ELR (cell line): Measurements from ENCODE around the gene PRKG1.
"Not testable (repeated sequence)": the region's sequence is repeated elsewhere in the genome, so short reads cannot be mapped to it uniquely, and the experiment has no call there.

Experiments
- DNase-seq: peaks from one replicate; pipeline ENCODE4 v3.0.0-alpha.2; 2015; ENCODE audit warnings: low read depth

Gene PRKG1

DNA sequence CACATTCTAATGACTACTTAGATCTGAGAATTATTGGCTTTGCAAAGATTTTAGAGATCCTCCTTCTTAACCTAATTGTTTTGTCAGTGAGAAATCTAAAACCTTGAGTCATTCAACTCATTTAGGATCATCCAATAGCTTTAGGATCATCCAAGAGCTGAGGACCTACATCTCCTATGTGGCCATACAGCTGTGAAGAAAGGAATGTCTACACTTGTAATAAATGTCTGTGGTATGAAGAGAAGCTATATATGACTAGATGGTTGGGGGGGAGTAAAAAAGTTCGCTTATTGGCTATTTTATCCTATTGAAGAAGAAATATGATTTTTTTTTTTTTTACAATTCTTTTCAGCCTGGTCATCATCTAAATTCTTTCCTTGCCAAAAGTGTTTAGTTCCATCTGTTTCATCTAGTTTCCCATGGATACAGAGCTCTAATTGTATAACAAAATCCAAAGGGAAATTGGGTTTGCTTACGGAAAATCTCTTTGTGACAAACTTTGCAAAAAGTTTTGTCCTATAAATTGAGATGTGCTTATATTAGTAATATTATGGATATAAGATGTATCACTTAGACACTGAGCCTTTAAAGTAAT is 196.7 kb downstream of the PRKG1 start:
- DNase-seq: no peak

DNA sequence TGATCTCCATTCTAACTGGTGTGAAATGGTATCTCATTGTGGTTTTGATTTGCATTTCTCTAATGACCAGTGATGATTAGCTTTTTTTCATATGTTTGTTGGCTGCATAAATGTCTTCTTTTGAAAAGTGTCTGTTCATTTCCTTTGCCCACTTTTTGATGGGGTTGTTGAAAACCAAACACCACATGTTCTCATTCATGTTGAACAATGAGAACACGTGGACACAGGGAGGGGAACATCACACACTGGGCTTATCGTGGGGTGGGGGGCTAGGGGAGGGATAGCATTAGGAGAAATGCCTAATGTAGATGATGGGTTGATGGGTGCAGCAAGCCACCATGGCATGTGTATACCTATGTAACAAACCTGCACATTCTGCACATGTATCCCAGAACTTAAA is 197.8 kb downstream of the PRKG1 start:
- DNase-seq: not testable (repeated sequence)

DNA sequence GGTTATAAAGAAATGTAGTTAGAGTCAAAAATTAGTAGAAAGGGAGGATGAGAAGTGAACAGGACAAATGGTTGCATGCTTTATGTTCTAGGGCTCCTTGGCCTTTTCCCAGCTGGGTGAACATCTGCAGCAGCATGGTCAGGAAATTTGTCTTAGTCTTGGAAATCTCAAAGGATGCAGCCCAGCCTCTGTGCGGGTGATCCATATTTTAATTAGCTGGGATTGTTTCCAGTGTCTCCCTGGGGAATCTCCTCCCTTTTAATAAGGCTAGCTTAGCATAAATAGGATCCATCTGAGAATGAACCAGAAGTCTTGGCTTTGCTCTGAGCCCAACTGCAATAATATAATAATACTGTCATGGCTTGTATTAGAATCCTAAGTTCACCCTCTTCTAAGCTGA is 198.3 kb downstream of the PRKG1 start:
- no peak for DNase-seq

DNA sequence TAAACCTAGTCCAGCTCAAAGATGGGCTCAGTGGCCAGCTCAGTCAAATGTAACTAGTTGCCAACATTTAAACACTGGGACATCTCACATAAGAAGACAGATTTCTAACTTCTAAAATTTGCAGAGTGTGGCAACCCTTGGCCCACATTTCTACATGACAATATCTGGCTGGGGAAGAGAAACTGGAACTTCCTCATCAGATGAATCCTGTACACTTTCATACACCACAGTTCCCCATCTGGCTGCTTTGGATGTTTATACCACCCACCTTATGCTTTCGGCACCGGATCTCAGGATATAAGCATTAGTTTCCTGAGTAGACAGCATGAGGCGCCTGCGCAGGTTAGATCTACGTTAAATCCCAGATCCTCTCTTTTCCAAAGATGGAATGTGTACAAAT is 199.3 kb downstream of the PRKG1 start:
- no peak for DNase-seq

DNA sequence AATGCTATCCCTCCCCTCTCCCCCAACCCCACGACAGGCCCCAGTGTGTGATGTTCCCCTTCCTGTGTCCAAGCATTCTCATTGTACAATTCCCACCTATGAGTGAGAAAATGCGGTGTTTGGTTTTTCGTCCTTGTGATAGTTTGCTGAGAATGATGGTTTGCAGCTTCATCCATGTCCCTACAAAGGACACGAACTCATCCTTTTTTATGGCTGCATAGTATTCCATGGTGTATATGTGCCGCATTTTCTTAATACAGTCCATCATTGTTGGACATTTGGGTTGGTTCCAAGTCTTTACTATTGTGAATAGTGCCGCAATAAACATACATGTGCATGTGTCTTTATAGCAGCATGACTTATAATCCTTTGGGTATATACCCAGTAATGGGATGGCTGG is 201.8 kb downstream of the PRKG1 start:
- DNase-seq: not testable (repeated sequence)

DNA sequence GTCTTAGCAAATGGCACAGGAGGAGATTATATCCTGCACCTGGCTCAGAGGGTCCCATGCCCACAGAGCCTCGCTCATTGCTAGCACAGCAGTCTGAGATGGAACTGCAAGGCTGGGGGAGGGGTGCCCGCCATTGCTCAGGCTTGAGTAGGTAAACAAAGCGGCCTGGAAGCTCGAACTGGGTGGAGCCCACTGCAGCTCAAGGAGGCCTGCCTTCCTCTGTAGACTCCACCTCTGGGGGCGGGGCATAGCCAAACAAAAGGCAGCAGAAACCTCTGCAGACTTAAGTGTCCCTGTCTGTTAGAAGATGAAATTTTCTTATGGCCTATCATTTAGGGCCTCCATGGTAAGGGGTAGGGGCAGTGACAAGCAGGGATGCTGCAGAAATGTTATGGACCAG is 207.1 kb downstream of the PRKG1 start:
- DNase-seq: not testable (repeated sequence)

DNA sequence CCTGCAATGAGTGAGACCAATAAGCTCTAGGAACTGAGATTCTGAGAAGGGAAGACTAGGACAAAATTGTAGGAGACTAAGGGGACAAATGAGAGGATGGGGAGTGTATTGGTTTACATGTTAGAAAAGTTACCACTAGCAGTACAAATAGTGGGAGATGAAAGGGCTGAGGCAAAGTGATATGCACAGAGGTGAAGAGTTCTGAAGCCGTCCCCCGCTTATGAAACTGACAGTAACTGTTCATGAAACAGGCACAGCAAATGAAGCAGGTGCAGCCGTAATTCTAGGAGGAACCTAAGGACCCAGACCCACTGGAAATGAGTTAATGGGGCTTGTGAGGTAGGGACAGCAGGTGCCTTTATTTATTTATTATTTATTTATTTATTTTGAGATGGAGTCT is 211.3 kb downstream of the PRKG1 start:
- DNase-seq: no peak

DNA sequence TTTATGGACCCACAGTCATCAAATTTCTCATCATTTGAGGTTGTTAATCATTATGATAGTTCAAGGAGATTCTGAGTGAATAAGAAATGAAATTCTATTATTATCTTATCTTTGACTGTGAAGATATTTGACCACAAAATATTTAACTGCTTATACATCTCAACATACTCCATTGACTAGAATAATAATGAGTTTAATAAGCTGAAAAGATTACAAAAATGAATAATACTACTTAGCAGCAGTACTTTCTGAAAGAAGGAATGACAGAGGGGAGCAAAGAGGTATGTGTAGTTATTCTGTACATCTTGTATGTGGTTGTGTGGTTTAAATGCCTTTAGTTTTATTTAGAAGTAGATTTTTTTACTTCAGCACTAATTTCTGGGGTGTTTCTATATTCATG is 214.2 kb downstream of the PRKG1 start:
- DNase-seq: no peak

DNA sequence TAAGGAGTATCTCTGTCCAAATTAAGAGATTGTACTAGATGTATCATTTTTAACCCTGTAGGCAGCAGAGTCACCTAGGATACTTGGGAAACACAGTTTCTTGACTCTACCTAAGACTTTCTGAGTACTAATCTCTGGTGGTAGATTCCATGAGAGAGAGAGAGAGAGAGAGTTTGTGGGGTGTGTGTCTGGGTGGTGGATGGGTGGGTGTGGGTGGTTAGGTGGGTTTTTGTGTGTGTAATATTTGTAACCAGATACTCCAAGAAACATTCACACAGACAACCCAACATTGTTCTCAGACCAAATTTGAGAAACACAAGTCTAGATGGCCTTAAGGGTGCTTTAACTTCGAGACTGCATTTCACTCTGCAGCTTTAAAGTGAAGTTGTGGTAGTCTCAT is 215.2 kb downstream of the PRKG1 start:
- DNase-seq: no peak

DNA sequence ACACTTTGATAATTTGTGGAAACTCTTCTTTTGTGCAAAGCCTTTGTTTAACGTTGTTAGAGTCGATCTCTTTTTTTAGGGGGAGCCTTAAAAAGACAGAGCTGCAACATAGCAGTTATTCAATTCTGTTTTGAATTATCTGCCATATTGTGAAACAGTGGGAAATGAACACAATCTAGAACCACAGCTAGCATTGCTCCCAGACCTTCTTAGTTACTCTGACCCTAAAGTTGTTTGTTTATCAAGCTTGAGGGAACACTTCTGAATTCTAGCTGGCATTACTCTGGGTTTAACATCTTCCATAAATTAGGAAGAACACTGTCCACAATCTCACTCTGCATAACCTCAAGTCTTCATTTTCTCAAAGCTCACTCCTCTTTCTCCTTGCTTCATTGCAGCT is 217.7 kb downstream of the PRKG1 start:
- no peak for DNase-seq

DNA sequence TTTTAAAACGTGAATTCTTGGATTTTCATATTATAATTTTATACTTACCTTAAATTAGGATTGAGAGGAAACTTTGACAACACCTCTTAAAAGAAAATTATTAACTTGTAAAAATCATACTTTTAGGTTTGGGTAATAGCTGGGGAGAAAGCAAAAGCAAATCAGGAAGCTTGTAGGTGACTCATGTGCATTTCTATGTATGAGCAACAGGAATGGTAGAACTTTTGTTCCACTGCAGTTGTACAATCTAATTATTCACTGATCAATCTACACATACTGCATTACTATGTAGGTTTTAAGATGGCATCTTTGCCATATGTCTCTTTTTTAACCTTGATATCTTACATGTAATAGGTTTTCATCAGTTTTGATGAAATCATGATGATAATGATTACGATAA is 223.2 kb downstream of the PRKG1 start:
- peak; percentile 8 for DNase-seq

DNA sequence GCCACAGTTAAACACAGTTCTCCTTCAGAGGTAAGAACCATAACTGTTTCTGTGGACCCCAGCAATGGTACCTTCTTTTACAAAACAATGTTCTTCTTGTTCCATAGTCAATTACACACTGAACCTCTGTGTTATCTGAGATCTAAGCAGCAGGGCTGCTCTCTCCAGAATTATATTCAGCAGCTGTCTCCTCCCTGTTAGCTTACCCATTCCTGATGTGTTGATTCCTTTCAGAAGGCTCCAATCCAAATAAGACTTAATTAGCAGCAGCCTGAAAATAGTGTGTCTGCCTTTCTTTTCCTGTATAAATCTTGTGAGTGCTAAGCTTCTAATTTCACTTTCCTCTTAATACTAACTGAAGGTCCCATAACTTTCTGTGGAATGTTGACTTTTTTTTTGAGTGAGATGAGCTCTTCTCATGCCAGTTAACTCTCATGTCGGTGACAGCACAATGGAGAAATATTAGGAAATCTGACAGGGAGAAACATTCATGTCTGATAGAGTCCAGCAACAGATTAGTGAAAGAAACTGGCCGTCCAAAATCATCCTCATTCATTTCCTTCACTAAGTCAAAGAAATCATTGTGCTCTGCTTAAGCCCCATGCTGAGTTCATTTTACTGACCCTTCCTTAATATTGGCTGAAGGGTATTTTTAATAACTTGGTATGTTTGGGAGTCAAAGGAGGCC is 226.5 kb downstream of the PRKG1 start:
- DNase-seq: no peak

DNA sequence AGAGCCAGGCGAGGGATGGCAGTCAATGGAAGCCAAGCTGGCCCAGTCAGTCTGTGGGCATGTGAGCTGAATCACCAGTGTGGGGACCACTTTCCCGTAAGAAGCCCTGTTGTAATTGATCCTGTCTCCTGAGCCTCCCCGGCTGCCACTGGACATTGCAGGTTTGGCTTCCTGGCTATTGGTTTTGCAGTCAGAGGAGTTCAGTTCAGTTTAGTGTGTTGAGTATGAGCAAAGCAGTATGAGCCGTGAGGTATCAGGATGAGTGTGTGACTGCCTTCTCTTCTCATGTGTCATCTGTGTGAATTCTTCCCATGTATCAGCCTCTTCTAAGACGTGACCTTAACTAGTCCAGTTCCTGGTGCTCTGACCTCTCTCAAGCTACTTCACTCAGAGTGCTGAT is 227.4 kb downstream of the PRKG1 start:
- peak; percentile 2 for DNase-seq

DNA sequence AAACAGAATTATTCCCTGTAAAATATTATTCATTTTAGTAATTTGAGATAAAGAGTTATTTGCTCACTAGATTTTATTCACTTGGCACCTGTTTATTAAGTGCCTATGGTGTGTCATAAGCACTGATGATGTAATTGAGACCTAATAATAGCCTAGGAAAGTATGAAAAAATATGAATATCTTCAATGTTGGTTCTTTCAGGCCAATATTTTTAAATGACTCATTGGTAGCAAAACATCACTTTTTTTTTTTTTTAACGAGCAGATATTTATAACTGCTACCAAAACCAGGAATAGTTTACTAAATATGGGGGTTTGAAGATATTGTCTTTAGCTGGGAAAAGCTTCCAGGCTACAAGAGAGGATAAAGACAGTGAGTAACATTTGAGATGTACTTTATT is 228.0 kb downstream of the PRKG1 start:
- no peak for DNase-seq

DNA sequence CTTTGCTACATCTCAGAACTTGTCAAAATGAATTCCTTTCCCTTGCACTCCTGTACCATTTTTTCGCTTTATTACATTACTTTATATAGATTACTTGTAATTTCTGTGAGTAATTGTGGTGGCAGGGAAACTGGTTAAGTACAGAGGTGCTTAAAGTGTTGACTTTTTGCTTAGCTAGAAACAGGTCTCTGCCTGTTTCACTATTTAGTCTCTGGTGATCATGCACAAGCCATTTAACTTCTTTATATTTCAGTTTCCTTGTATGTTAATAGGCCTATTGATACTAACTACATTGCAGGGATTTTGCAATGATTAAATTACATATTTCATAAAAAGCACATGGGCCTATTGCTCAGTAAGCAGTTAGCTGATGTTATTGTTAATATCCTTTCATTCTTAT is 233.8 kb downstream of the PRKG1 start:
- DNase-seq: no peak

DNA sequence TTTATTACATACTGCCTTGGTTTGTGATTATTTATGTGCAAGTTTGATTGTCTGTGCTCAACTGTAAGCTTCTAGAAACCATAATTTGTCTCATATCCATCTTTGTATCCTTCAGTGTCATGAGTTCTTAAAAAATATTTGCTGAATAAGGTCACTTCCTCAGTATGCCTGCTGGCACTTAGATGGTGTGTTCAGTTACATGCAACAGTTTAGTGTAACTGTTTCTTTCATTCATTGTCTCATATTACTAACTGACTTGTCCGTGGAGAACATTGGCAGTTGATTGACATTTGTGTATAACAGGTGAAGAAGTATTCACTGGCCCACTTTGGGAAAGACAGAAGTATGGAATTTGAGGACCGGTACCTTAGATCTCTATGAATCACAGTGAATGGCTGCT is 236.9 kb downstream of the PRKG1 start:
- DNase-seq: no peak

DNA sequence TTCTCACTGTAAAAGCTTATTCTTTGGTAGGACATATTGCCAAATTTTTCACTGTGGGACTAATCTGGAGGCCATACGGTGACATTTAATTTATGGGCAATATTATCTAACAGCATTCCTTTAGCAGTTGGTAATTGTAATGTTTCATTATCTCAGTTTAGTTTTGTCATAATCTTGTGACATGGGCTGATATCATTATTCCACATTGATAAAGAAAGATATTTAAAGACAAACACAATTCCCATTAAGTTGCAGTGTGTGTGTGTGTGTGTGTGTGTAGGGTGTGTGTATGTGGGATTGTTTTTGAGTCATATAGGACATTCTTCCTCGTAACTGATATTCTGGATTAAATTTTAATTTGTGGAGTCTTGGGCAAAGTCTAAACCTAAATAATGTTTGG is 238.5 kb downstream of the PRKG1 start:
- no peak for DNase-seq

DNA sequence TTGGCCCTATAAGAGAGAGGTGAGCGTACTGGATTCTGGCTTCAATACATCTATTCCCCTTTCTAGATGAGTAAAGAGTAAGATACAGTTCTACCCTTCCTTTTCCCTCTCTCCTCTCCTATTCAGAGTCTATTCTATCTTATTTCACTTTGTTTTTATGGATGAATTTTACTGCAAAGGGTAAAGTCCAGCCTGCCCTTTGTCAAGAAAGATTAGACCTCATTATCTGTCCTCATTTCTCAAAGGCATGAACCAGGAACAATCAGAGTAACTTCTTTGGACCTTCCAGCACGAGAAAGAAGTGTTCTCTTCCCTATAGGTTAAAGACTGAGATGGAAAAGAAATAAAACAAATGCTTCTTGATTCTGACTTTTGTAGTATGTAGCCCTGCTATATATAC is 239.0 kb downstream of the PRKG1 start:
- DNase-seq: no peak

DNA sequence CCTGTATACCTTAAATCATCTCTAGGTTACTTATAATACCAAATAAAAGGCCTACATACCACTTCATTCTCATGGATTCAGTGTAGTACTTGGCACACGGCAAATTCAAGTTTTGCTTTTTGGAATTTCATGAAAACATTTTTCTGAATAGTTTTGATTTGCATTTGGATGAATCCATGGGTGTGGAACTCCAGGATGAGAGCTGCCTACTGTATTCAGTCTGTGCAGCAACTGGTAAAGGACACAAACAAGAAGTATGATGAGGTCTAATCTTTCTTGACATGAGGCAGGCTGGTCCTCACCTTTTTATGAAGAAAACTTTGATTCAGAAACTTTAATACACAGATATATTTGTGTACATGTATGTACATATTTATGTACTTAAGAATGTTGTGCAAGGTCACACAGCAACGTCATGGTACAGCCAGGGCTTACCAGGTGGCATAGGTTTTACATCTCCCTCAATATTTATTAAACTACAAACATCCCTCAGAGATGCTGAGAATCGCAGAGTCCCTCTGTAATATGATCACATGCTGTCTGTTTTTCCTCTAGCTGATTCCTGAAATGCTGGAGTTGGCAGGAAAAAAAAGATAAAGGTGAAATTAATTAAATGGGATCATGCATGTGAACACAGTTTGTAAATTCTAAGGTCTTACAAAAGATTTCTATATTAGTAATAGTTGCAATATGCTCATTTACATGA is 239.6 kb downstream of the PRKG1 start:
- no peak for DNase-seq

DNA sequence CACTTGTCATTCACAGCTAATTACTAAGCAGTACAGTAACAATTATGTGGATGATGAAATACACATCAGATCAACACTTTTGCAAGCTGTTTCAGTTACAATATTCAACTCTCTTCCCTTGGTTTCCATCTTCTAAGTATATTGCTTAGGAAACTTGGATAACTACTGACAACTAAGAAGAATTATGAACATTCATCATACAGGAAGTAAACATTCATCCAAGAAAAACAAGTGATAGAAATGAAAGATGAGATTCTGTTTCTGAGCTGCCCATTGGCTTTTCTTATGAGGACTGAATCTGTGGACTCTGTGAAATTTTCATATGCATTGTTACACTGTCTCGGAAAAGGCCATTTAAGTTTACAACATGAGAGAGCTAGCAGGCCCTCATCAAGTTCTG is 240.2 kb downstream of the PRKG1 start:
- DNase-seq: no peak

DNA sequence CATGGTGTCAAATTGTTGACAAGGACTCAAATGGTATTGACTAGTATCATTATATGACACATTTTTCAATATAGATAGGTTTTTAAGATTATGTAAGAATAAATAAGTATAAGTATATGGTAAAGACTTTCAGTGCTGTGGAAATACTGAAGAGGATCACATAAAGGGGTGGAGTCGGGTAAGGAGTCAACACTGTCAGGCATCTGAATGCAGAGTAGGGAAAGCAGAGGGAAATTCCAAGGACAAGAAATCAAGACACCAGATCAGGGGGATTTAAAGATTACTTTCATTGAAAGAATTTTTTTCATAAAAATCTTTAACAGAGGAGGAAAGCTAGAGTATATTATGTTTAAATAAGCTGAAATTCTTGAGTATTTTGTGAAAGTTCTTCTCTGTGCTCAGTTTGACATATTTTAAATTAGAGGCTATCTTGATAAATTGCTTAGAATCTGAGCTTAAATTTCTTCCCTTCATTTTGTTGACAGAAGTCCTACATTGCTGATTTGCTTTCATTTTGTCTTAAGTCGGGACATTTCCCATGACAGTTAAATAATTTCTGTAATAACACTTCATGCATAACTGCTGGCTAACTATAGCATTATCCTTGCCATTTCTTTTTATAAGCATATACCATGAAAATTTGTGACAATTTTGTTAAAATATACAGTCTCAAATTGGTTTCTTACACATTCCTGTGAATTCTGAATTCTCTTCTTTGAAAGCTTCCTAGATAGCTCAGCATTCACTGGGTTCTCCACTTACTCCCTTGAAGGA is 244.3 kb downstream of the PRKG1 start:
- no peak for DNase-seq

DNA sequence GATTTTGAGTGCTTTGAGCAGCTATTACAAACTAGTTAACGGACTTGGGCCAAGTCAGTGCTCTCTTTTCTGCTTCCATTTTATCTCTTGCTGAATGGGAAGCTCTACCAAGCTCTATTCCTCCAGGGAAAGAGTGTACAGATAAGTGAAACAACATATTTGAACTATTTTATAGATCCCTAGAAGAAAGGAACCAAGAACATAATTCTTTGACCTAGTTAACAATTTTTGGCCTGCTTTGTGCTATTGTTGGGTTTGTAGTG is 244.8 kb downstream of the PRKG1 start:
- DNase-seq: no peak

DNA sequence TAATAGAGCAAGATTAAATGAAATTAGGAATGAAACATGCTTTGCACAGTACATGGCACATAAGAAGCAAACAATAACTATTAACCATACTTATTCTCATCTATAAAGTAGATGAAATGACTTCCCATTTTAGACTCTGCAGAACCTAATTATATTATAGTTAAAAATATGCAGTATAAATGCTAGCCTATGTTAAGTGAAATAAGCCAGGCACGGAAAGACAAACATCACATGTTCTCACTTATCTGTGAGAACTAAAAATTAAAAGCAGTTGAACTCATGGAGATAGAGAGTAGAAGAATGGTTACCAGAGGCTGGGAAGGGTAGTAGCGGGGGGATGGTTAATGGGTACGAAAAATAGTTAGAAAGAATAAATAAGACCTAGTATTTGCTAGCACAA is 247.0 kb downstream of the PRKG1 start:
- no peak for DNase-seq
